Measurements from ENCODE around the gene RNF8. TPM values are rescaled to one million over a fixed set of nuclear protein-coding genes. Genes with fewer than 3 reads are reported as not detected.

Gene RNF8
- total and polyA plus RNA-seq, 10 of the 15 experiments (the other 5 are each of a cell fraction or from before 2014, with no cell fraction given) = 7.8 to 30.2 (median 23.3) TPM

- 97% methylated on average over 2 of the region's 2 CpGs for WGBS (ENCODE audit: insufficient coverage, insufficient replicate concordance, low lambda C conversion rate, missing lambda C conversion rate)
- Histone ChIP-seq H3K4me1 (ENCODE audit: control insufficient read depth, insufficient read depth, low read length) (peaks cover 14% of the 10 kb centered on the region), H3K9me3 (replicated peaks; ENCODE audit: control insufficient read depth, insufficient read depth, low read length) (no peaks in the 10 kb centered on the region), H3K9ac (ENCODE audit: control insufficient read depth, insufficient read depth, low read length) (no peak overlapping the region), H2AFZ (ENCODE audit: control insufficient read depth, low read depth, low read length) (no peak overlapping the region), H3K4me3 (no peak overlapping the region), H3K27ac (ENCODE audit: control insufficient read depth, insufficient read depth) (no peak overlapping the region), H3K4me2 (ENCODE audit: control insufficient read depth, insufficient read depth) (no peak overlapping the region), H3K27me3 (replicated peaks in 1 of 2; ENCODE audit: control insufficient read depth in 2 of 2, insufficient read depth in 2 of 2, low read length in 1 of 2) (no peaks in the 10 kb centered on the region), H3K36me3 (ENCODE audit: control insufficient read depth in 2 of 2, insufficient read depth in 2 of 2, low read length in 1 of 2) (peaks cover 2 to 23% of the 10 kb centered on the region in 2 experiments; a peak in 3 of 4 replicates), H4K20me1 (ENCODE audit: control insufficient read depth, insufficient read depth) (peaks cover 3% of the 10 kb centered on the region; the same call in 1 of the 2 replicates), H3K79me2 (ENCODE audit: control insufficient read depth, insufficient read depth, low read length) (no peaks in the 10 kb centered on the region)
- in situ Hi-C loops (cut with MboI) (no loop called here), intact Hi-C loops (cut with micrococcal nuclease; ENCODE audit: unreplicated experiment) (no loop called here)
- ChIA-PET CTCF (interaction anchor here (1.4 to 2.1 kb wide), 3 partner anchors 15 to 200 kb away, joined by 5 to 12 read pairs (median 7); no protein-coding TSS in a partner anchor), SMC1A (ENCODE audit: uncharacterized antibody, unreplicated experiment) (interaction anchor here (0.7 to 1.6 kb wide), 5 partner anchors 9 to 77 kb away, joined by 3 to 6 read pairs (median 3); no protein-coding TSS in a partner anchor), RAD21 (ENCODE audit: unreplicated experiment) (interaction anchor here (0.6 to 1.7 kb wide), 3 partner anchors 13 to 51 kb away, joined by 3 to 5 read pairs (median 3); no protein-coding TSS in a partner anchor), POLR2A (no interaction called here)
- BruUV-seq (replicated peaks) = no TSS peak
- FAIRE-seq (no peak), ATAC-seq (no peak), DNase-seq (ENCODE audit: low read depth, low spot score) (no peak)
- no peak for TF ChIP-seq CEBPB (IDR thresholded peaks at IDR 0.05; ENCODE audit: borderline replicate concordance in 1 of 2, low read depth in 2 of 2, low read length in 2 of 2)
- TF ChIP-seq ATF2 (IDR thresholded peaks at IDR 0.05; ENCODE audit: low read length) = no peak
- TF ChIP-seq ETV6 (conservative IDR thresholded peaks at IDR 0.05 in 1 of 2, IDR thresholded peaks at IDR 0.05 in 1 of 2; ENCODE audit: borderline replicate concordance in 1 of 2, low read depth in 1 of 2) = no peak
- TF ChIP-seq ZNF24 (IDR thresholded peaks at IDR 0.05) = no peak
- no peak for TF ChIP-seq YBX1 (IDR thresholded peaks at IDR 0.05)
- TF ChIP-seq IKZF2 (IDR thresholded peaks at IDR 0.05) = no peak
- TF ChIP-seq CREB1 (IDR thresholded peaks at IDR 0.05; ENCODE audit: low read depth) = no peak
- TF ChIP-seq RAD21 (IDR thresholded peaks at IDR 0.05; ENCODE audit: insufficient read depth, low read depth, low read length) = peak; percentile 50
- TF ChIP-seq SMAD5 (IDR thresholded peaks at IDR 0.05; ENCODE audit: low read depth) = no peak
- TF ChIP-seq, protein P1, sequence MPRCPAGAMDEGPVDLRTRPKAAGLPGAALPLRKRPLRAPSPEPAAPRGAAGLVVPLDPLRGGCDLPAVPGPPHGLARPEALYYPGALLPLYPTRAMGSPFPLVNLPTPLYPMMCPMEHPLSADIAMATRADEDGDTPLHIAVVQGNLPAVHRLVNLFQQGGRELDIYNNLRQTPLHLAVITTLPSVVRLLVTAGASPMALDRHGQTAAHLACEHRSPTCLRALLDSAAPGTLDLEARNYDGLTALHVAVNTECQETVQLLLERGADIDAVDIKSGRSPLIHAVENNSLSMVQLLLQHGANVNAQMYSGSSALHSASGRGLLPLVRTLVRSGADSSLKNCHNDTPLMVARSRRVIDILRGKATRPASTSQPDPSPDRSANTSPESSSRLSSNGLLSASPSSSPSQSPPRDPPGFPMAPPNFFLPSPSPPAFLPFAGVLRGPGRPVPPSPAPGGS (IDR thresholded peaks at IDR 0.05; ENCODE audit: borderline replicate concordance, insufficient read depth, low read depth, low read length, poor library complexity, severe bottlenecking) = no peak
- peak in 1 of 3 experiments; percentile 30; a peak in 1 of 6 replicates for TF ChIP-seq CTCF (IDR thresholded peaks at IDR 0.05 in 2 of 3, conservative IDR thresholded peaks at IDR 0.05 in 1 of 3; ENCODE audit: control insufficient read depth in 2 of 3, extremely low read depth in 1 of 3, insufficient read depth in 1 of 3, low read depth in 3 of 3, low read length in 3 of 3)
- TF ChIP-seq ZBTB33 (IDR thresholded peaks at IDR 0.05) = no peak
- TF ChIP-seq EED (IDR thresholded peaks at IDR 0.05; ENCODE audit: low read depth) = no peak
- no peak for TF ChIP-seq NFXL1 (IDR thresholded peaks at IDR 0.05; ENCODE audit: borderline replicate concordance)
- TF ChIP-seq SP1 (IDR thresholded peaks at IDR 0.05; ENCODE audit: low read depth, low read length) = no peak
Measured at GRCh38 chr6:37365791-37366190, 12.0 kb downstream of the RNF8 start.

Data from GM12878 (cell line).